Measurements from ENCODE around the gene CACYBP.

DNA sequence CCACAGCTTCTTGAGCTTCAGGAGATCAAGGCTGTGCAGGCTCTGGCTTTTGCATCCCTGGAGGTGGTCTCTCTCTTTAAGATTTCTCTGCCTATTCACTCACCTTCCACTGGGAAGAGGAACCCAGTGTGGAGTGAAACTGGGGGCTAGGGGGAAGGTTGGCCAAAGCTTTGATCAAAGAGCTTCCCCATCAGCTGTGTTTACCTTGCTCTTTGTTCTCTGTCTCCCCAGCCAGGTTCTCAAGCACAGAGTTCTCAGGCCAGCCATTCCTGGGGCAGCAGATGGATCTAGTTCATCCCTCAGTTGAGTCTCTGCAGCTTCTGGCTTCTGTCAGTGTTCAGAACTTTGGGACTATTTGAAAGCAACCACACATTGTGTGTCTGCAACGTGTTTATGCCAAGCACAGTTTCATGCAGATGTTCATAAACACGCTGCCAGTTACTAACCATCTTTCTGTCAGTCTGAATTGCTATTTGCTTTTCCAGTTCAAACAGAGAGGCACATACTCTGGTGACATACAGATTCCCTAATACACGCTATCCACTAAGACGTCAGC lies 40.7 kb downstream of the CACYBP start:
- no peak for TF ChIP-seq POLR2AphosphoS5 (IDR thresholded peaks at IDR 0.05; ENCODE audit: borderline replicate concordance, low read depth, low read length)
- TF ChIP-seq EZH2 (IDR thresholded peaks at IDR 0.05), result no peak
- TF ChIP-seq FOXP2 (optimal IDR thresholded peaks at IDR 0.05; ENCODE audit: control extremely low read depth, extremely low read length, insufficient read depth), result no peak
